Psoas muscle (tissue), 8 donors: ENCODE data around the gene IGSF9B. TPM values are rescaled to one million over a fixed set of nuclear protein-coding genes. Genes with fewer than 3 reads are reported as not detected.

Source experiments
- ATAC-seq, 4 donors: fragments of 200-7000 bp; cut with Tn5 transposase; one replicate each; pipeline ENCODE4 v1.9.1; 2020; ENCODE audit warnings: moderate library complexity in 3 of 4, mild to moderate bottlenecking in 2 of 4
- DNase-seq, 2 donors: peaks; one replicate each; pipeline ENCODE4 v3.0.0-alpha.2; 2020
- H3K27ac ChIP-seq: fragments of 200-600 bp; one replicate; pipeline ENCODE4 v1.8.0; 2022
- H3K27me3 ChIP-seq, 3 donors: fragments of 200-600 bp in 1 of 3; one replicate each; pipeline versions ENCODE4 v1.6.1 to v1.8.0; 2013 to 2022; ENCODE audit warnings: low read length in 2 of 3, mild to moderate bottlenecking in 2 of 3, moderate library complexity in 1 of 3; ENCODE audit not compliant: insufficient read depth in 3 of 3
- H3K36me3 ChIP-seq, 2 donors: fragments of 200-600 bp in 1 of 2; one replicate each; pipeline versions ENCODE4 v1.6.1 to v1.8.0; 2013 to 2022; ENCODE audit warnings: low read depth in 1 of 2, mild to moderate bottlenecking in 1 of 2, moderate library complexity in 1 of 2; ENCODE audit not compliant: insufficient read depth in 1 of 2
- H3K4me1 ChIP-seq: fragments of 200-600 bp; one replicate; pipeline ENCODE4 v1.8.0; 2022
- H3K4me3 ChIP-seq: fragments of 200-600 bp; one replicate; pipeline ENCODE4 v1.8.0; 2022; ENCODE audit warnings: mild to moderate bottlenecking
- H3K9me3 ChIP-seq: fragments of 200-600 bp; one replicate; pipeline ENCODE4 v1.8.0; 2022
- WGBS, 3 donors: extraction: QIAGEN DNeasy Blood & Tissue Kit; methylation state at CpG; one replicate each; pipeline versions ENCODE4 v1.1.6 to v1.1.7; 2013; 5-methylcytosine and 5-hydroxymethylcytosine counted together
- intact Hi-C, 2 donors: fragments of 100-400 bp; cut with DNase I; formaldehyde crosslinking; loops; one replicate each; pipeline versions ENCODE4 v1.11.0 to v1.14.2; 2022
- polyA plus RNA-seq, 3 donors: library from polyadenylated mRNA; stranded (reverse); fragments of 200-250 nt; gene quantifications; one replicate each; pipeline ENCODE4 v1.2.3, GENCODE V29; 2013
- total RNA-seq, 4 donors: library from RNA; stranded (reverse); fragmentation: NEBNext Ultra II Directional in 2 of 4; extraction: Animal tissue kit (Norgen Biotek cat#: 25700) in 2 of 4; gene quantifications; one replicate each; pipeline versions ENCODE4 v1.2.1 to v1.2.4, GENCODE V29; 2021 to 2023
- TF ChIP-seq, protein P1 (sequence below): fragments of 200-600 bp; IDR thresholded peaks from one replicate; pipeline ENCODE4 v1.8.0; 2022; ENCODE audit warnings: antibody characterized with exemption
- donor health status: healthy with polysubstance abuse.
- donor health status: DM: no; HTN: no; CAD: no; lungs with moderate emphysema.
- donor health status: Bipolar disorder and iron deficiency.
- donor health status: healthy.
- donor health status: DM: yes; HTN: yes; CAD: no.
- donor health status: DM: no; HTN: no; CAD: no.
- donor health status: DM: no; HTN: no; CAD: no.
- donor health status: DM: yes; HTN: yes; CAD: no.

The IGSF9B gene
- total and polyA plus RNA-seq, 7 donors, result 0.56 to 3.4 (median 0.87) TPM

DNA sequence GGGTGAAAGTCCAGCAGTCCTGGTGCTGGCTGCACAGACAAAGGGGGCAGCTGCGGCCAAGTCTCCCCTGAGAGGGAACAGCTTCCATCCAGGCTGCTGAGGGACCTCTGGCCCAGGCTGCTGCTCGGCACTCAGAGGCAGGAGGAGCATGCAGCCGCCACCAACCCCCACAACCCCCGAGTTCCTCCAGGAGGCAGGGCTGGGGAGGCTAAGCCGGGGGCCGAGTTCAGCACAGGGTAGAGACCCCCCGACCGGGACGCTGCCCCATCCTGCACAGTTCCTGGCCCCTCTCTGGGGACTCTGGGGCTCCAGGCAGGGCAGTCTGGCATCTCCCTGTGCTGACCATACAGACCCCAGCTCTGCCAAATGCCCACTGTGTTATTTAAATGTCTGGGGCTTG lies 20.2 kb downstream of the IGSF9B start:
- H3K27me3 ChIP-seq, result no peaks in the 10 kb centered on the region
- no peaks in the 10 kb centered on the region for H3K4me1 ChIP-seq
- 64 to 70% (median 64%) methylated on average over 8 to 9 of the region's 9 CpGs for WGBS, 3 donors
- ATAC-seq, result no peak
- DNase-seq, result no peak
- no peak overlapping the region for H3K4me3 ChIP-seq
- intact Hi-C loops, result no loop called here
- TF ChIP-seq, protein P1, sequence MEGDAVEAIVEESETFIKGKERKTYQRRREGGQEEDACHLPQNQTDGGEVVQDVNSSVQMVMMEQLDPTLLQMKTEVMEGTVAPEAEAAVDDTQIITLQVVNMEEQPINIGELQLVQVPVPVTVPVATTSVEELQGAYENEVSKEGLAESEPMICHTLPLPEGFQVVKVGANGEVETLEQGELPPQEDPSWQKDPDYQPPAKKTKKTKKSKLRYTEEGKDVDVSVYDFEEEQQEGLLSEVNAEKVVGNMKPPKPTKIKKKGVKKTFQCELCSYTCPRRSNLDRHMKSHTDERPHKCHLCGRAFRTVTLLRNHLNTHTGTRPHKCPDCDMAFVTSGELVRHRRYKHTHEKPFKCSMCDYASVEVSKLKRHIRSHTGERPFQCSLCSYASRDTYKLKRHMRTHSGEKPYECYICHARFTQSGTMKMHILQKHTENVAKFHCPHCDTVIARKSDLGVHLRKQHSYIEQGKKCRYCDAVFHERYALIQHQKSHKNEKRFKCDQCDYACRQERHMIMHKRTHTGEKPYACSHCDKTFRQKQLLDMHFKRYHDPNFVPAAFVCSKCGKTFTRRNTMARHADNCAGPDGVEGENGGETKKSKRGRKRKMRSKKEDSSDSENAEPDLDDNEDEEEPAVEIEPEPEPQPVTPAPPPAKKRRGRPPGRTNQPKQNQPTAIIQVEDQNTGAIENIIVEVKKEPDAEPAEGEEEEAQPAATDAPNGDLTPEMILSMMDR, result no peak
- no peaks in the 10 kb centered on the region for H3K9me3 ChIP-seq
- H3K36me3 ChIP-seq, result peaks cover 0 to 18% of the 10 kb centered on the region in 2 donors
- H3K27ac ChIP-seq, result no peak overlapping the region

DNA sequence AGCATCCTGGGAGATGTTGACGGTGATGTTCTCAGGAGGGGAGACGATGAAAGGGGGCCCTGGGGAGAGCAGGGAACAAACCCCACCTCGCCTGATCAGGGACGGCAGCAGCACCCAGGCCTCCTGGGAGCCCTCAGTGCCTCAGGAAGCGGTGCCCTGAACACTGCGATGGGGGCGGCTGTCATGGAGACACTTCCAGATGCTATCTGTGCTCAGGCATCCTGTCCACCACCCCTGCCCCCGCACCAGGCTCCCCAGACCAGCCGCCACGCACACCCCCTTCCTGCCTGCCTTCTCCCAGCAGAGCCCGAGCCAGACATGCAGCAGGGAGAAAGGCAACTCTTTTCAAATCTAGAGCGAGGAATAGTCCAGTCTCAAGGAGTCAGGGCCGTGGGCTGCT lies 20.6 kb downstream of the IGSF9B start:
- H3K4me3 ChIP-seq, result no peak overlapping the region
- intact Hi-C loops, result no loop called here
- TF ChIP-seq, protein P1, result no peak
- H3K27ac ChIP-seq, result no peak overlapping the region
- no peak for DNase-seq
- H3K36me3 ChIP-seq, result peaks cover 0 to 18% of the 10 kb centered on the region in 2 donors
- H3K9me3 ChIP-seq, result no peaks in the 10 kb centered on the region
- H3K27me3 ChIP-seq, result no peaks in the 10 kb centered on the region
- 74 to 80% (median 75%) methylated on average over 12 to 13 of the region's 13 CpGs for WGBS, 3 donors
- H3K4me1 ChIP-seq, result no peaks in the 10 kb centered on the region
- ATAC-seq, result no peak

DNA sequence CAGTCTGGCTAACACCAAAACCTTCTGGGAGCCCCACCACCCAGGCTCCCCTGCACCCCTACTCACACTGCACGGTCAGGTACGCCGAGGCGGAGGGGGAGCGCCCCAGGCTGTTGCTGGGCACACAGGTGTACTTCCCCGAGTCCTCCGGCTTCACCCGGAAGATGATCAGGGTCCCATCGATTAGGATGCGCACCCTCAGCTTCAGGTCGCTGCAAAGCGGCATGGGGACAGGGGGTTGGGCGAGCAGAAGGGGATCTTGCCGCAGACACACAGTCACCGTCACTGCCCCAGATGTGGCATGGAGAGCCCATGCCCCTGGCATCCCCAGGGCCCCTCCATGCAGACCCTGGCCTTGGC lies 21.2 kb downstream of the IGSF9B start:
- intact Hi-C loops, result no loop called here
- H3K9me3 ChIP-seq, result no peaks in the 10 kb centered on the region
- TF ChIP-seq, protein P1, result no peak

DNA sequence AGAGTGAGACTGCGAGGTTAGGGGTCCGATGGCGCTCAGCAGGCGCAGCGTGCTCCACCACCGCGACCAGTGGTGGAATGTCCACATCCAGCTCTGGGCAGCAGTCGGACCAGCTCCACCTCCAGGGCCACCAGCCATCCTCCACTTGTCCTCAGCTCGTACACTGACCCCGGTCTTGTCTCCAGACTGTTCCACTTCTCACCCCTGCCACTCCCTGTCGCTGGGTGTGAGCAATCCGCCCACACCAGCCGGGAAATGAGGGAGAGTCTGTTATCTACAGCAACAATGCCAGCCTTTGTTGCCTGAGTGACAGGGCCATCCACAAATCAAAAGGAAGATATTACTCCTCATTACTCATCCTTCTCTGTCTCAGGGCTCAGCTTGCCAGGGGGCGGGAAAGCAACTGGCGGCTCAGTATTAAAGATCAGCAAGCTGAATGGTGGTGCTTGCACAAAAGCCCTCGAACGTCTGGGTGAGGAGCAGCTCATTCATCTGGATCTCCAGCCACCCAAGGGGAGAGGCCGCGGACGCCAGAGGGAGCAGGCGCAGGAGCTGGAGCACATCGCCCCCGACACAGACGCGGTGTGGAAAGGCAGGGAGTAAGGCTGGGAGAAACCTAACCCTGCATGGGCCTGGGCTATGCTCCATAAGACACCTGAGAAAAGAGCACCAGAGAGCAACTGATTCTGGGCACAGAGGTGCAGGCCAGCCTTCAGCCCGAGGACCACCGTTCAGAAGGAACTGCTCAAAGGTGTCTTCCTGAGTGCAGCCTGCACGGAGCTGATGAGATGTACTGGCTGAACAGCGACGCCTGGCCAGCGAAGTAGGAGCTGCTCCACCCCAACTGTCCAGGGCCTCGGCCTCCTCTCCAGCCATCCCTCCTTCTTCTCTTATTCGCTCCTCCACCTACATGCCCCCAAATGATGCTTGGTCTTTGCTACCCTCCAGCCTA lies 21.9 kb downstream of the IGSF9B start:
- H3K27me3 ChIP-seq, result no peaks in the 10 kb centered on the region
- H3K4me3 ChIP-seq, result no peak overlapping the region
- intact Hi-C loops, result no loop called here
- ATAC-seq, result peak in 1 of 4 donors; percentile 33
- WGBS, 3 donors, result 82 to 88% (median 84%) methylated on average over 33 of the region's 33 CpGs
- H3K36me3 ChIP-seq, result peaks cover 0 to 18% of the 10 kb centered on the region in 2 donors
- no peak for DNase-seq
- TF ChIP-seq, protein P1, result no peak
- no peaks in the 10 kb centered on the region for H3K4me1 ChIP-seq
- H3K9me3 ChIP-seq, result no peaks in the 10 kb centered on the region
- no peak overlapping the region for H3K27ac ChIP-seq

More for the DNA sequence above, 21.2 kb downstream of the IGSF9B start:
- Histone ChIP-seq H3K27ac (no peak overlapping the region), H3K4me1 (no peaks in the 10 kb centered on the region), H3K27me3 (no peaks in the 10 kb centered on the region), H3K36me3 (peaks cover 0 to 18% of the 10 kb centered on the region in 2 donors), H3K4me3 (no peak overlapping the region)
- DNase-seq (no peak), ATAC-seq (no peak)
- WGBS, 3 donors, result 93 to 97% (median 97%) methylated on average over 15 of the region's 15 CpGs
